HG03039 (cell line): Measurements from ENCODE around the gene CPNE5.
"Not testable (repeated sequence)": the region's sequence is repeated elsewhere in the genome, so short reads cannot be mapped to it uniquely, and the experiment has no call there.

ENCODE experiments used
- ATAC-seq: cut with Tn5 transposase; IDR thresholded peaks from one replicate; pipeline ENCODE4 v1.9.1; 2021; ENCODE audit warnings: mild to moderate bottlenecking, moderate library complexity; ENCODE audit not compliant: unreplicated experiment

CPNE5 gene

GRCh38 chr6:36817847-36818246 is 21.4 kb downstream of the CPNE5 start:
- ATAC-seq = no peak

- no peak for ATAC-seq
Measured at GRCh38 chr6:36817176-36817817, 21.9 kb downstream of the CPNE5 start.

- no peak for ATAC-seq
Measured at GRCh38 chr6:36815962-36816735, 23.1 kb downstream of the CPNE5 start.

GRCh38 chr6:36814249-36814648 is 25.0 kb downstream of the CPNE5 start:
- ATAC-seq = no peak

GRCh38 chr6:36813526-36813925 is 25.7 kb downstream of the CPNE5 start:
- no peak for ATAC-seq

- not testable (repeated sequence) for ATAC-seq
Measured at GRCh38 chr6:36813047-36813446, 26.2 kb downstream of the CPNE5 start.

GRCh38 chr6:36809941-36810803 is 29.1 kb downstream of the CPNE5 start:
- ATAC-seq = no peak

- ATAC-seq = no peak
Measured at GRCh38 chr6:36809156-36809555, 30.1 kb downstream of the CPNE5 start.

- no peak for ATAC-seq
Measured at GRCh38 chr6:36808634-36809033, 30.6 kb downstream of the CPNE5 start.

- ATAC-seq = no peak
Measured at GRCh38 chr6:36807750-36808149, 31.5 kb downstream of the CPNE5 start.

- no peak for ATAC-seq
Measured at GRCh38 chr6:36807143-36807542, 32.1 kb downstream of the CPNE5 start.

- ATAC-seq = no peak
Measured at GRCh38 chr6:36805917-36806316, 33.3 kb downstream of the CPNE5 start.

- no peak for ATAC-seq
Measured at GRCh38 chr6:36805096-36805797, 34.0 kb downstream of the CPNE5 start.

GRCh38 chr6:36804563-36804962 is 34.7 kb downstream of the CPNE5 start:
- ATAC-seq = no peak

- ATAC-seq = no peak
Measured at GRCh38 chr6:36803908-36804307, 35.3 kb downstream of the CPNE5 start.

- ATAC-seq = no peak
Measured at GRCh38 chr6:36803482-36803881, 35.8 kb downstream of the CPNE5 start.

GRCh38 chr6:36800223-36801076 is 38.8 kb downstream of the CPNE5 start:
- ATAC-seq = no peak

GRCh38 chr6:36798852-36799251 is 40.4 kb downstream of the CPNE5 start:
- ATAC-seq = no peak

- no peak for ATAC-seq
Measured at GRCh38 chr6:36797653-36798052, 41.6 kb downstream of the CPNE5 start.

- ATAC-seq = no peak
Measured at GRCh38 chr6:36797055-36797454, 42.2 kb downstream of the CPNE5 start.
